Chondrocyte (in vitro differentiated cells): ENCODE measurements around the gene PIK3C3. TPM values are rescaled to one million over a fixed set of nuclear protein-coding genes. Genes with fewer than 3 reads are reported as not detected.

ENCODE experiments used
- DNase-seq: peaks from one replicate; pipeline ENCODE4 v3.0.0; 2021; ENCODE audit warnings: mixed read lengths, low spot score
- H3K27ac Mint-ChIP-seq: one replicate; pipeline ENCODE4 v1.8.0; 2021; ENCODE audit warnings: mild to moderate bottlenecking, moderate library complexity, mixed read lengths; ENCODE audit not compliant: unreplicated experiment
- H3K27me3 Mint-ChIP-seq: 2 replicates; pipeline ENCODE4 v1.8.0; 2021; ENCODE audit warnings: low read depth, mixed read lengths
- H3K36me3 Mint-ChIP-seq: 2 replicates; pipeline ENCODE4 v1.8.0; 2021; ENCODE audit warnings: low read depth, mixed read lengths
- H3K4me1 Mint-ChIP-seq: 2 replicates; pipeline ENCODE4 v1.8.0; 2021; ENCODE audit warnings: low read depth, mild to moderate bottlenecking, mixed read lengths
- H3K4me3 Mint-ChIP-seq: one replicate; pipeline ENCODE4 v1.8.0; 2021; ENCODE audit warnings: mild to moderate bottlenecking, moderate library complexity, mixed read lengths; ENCODE audit not compliant: unreplicated experiment
- H3K9me3 Mint-ChIP-seq: 2 replicates; pipeline ENCODE4 v1.8.0; 2021; ENCODE audit warnings: low read depth, mixed read lengths
- CTCF ChIP-seq: fragments of 200-600 bp; sonication (generic); IDR thresholded peaks from 2 replicates; pipeline ENCODE4 v1.5.0; 2021; ENCODE audit warnings: antibody characterized with exemption, mild to moderate bottlenecking, moderate library complexity
- total RNA-seq: library from RNA; stranded (reverse); gene quantifications from 3 replicates; pipeline ENCODE4 v1.2.1, GENCODE V29; 2021

Gene PIK3C3
- total RNA-seq, 1 donor from 2014 or later: 53.0 TPM

GRCh38 chr18:41985914-41986313 lies 30.9 kb downstream of the PIK3C3 start:
- H3K27ac Mint-ChIP-seq: no peak overlapping the region
- no peak for DNase-seq
- peaks cover 14% of the 10 kb centered on the region for H3K4me1 Mint-ChIP-seq
- no peaks in the 10 kb centered on the region for H3K9me3 Mint-ChIP-seq
- H3K4me3 Mint-ChIP-seq: no peak overlapping the region
- H3K27me3 Mint-ChIP-seq: no peaks in the 10 kb centered on the region
- peaks cover 8% of the 10 kb centered on the region for H3K36me3 Mint-ChIP-seq
- TF ChIP-seq CTCF: no peak

DNA sequence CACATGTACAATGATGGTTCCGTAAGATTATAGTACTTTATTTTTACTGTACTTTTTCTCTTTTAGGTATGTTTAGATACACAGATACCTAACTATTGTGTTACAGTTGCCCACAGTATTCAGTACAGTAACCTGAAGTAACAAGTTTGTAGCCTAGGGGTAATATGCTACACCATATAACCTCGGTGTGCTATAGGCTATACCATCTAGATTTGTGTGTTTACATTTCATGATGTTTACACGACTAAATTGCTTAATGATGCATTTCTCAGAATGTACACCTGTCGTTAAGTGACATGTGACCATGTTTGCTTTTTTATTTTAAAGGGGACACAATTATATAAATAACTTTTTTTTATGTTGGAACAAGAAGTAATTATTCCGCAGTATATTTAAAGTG lies 34.5 kb downstream of the PIK3C3 start:
- no peak for TF ChIP-seq CTCF
- H3K27me3 Mint-ChIP-seq: no peaks in the 10 kb centered on the region
- no peaks in the 10 kb centered on the region for H3K9me3 Mint-ChIP-seq
- H3K4me3 Mint-ChIP-seq: no peak overlapping the region
- H3K4me1 Mint-ChIP-seq: peaks cover 15% of the 10 kb centered on the region
- peaks cover 16% of the 10 kb centered on the region for H3K36me3 Mint-ChIP-seq
- DNase-seq: no peak
- H3K27ac Mint-ChIP-seq: no peak overlapping the region

- no peaks in the 10 kb centered on the region for H3K9me3 Mint-ChIP-seq
- H3K27me3 Mint-ChIP-seq: no peaks in the 10 kb centered on the region
- no peak for DNase-seq
- H3K27ac Mint-ChIP-seq: no peak overlapping the region
- no peak for TF ChIP-seq CTCF
- peaks cover 19% of the 10 kb centered on the region for H3K36me3 Mint-ChIP-seq
- no peak overlapping the region for H3K4me3 Mint-ChIP-seq
- H3K4me1 Mint-ChIP-seq: peaks cover 17% of the 10 kb centered on the region
Measured at GRCh38 chr18:41992066-41992465, 37.0 kb downstream of the PIK3C3 start.

DNA sequence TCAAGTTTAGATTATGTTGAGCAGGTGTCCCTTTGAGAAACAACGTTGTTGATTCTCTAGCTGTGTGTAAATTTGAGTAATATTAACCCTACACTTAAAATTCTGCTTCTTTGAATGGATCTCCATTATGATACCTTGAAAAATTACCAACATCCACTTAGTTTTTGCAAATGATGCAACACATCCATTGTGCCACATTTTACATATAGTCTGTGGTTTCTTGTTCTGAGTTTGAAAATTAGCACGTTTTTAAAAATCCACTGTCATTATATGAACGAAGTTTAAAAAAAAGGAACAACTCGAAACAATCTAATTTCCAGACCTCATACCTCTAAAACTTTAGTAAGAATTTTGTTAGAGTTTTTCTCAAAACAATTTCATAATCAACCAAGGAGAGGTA lies 37.7 kb downstream of the PIK3C3 start:
- H3K27ac Mint-ChIP-seq: no peak overlapping the region

GRCh38 chr18:41993151-41993550 lies 38.1 kb downstream of the PIK3C3 start:
- TF ChIP-seq CTCF: no peak
- Mint-ChIP-seq H3K36me3 (peaks cover 19% of the 10 kb centered on the region), H3K4me3 (no peak overlapping the region), H3K9me3 (no peaks in the 10 kb centered on the region), H3K27me3 (no peaks in the 10 kb centered on the region), H3K4me1 (peaks cover 28% of the 10 kb centered on the region), H3K27ac (no peak overlapping the region)
- DNase-seq: no peak

More for the DNA sequence above, 37.7 kb downstream of the PIK3C3 start:
- DNase-seq: no peak
- no peaks in the 10 kb centered on the region for H3K27me3 Mint-ChIP-seq
- no peak overlapping the region for H3K4me3 Mint-ChIP-seq
- no peak for TF ChIP-seq CTCF
- peaks cover 19% of the 10 kb centered on the region for H3K36me3 Mint-ChIP-seq
- no peaks in the 10 kb centered on the region for H3K9me3 Mint-ChIP-seq
- H3K4me1 Mint-ChIP-seq: peaks cover 23% of the 10 kb centered on the region
